IMR-90 (cell line): ENCODE data around the gene AMOTL1. TPM values are rescaled to one million over a fixed set of nuclear protein-coding genes. Genes with fewer than 3 reads are reported as not detected.

Source experiments
- CHD1 ChIP-seq: IDR thresholded peaks from 2 replicates; pipeline ENCODE4 v1.6.1; 2012; ENCODE audit warnings: low read depth, low read length, improper control_type of control experiment
- MAZ ChIP-seq: IDR thresholded peaks from 2 replicates; pipeline ENCODE4 v1.6.1; 2012; ENCODE audit warnings: low read depth, mild to moderate bottlenecking, low read length, improper control_type of control experiment, moderate library complexity, borderline replicate concordance
- RCOR1 ChIP-seq: IDR thresholded peaks from 2 replicates; pipeline ENCODE4 v1.6.1; 2012; ENCODE audit warnings: mild to moderate bottlenecking, low read length, improper control_type of control experiment; ENCODE audit not compliant: insufficient replicate concordance
- SMC3 ChIP-seq: fragments of 150-350 bp; IDR thresholded peaks from 2 replicates; pipeline ENCODE4 v1.6.1; 2016; ENCODE audit warnings: low read depth, mild to moderate bottlenecking, antibody characterized with exemption, low read length, moderate library complexity
- polyA plus RNA-seq, 3 experiments: library from polyadenylated mRNA; depleted of rRNA; stranded (reverse); fragments of >200 nt; gene quantifications; 2 replicates each; pipeline ENCODE4 v1.2.3, GENCODE V29; 2012; ENCODE audit warnings: low replicate concordance in 1 of 3
- total RNA-seq: library from RNA; depleted of rRNA; stranded (reverse); fragments of >200 nt; gene quantifications from 2 replicates; pipeline ENCODE4 v1.2.3, GENCODE V29; 2012; rRNA removed
- TF ChIP-seq, protein P1 (sequence below): fragments of 150-350 bp; IDR thresholded peaks from 2 replicates; pipeline ENCODE4 v1.6.1; 2017; ENCODE audit warnings: mild to moderate bottlenecking, antibody characterized with exemption, low read length, low read depth

Gene AMOTL1
- total and polyA plus RNA-seq, 2 of the 4 experiments (the other 2 are of a cell fraction): 18.6 to 49.5 TPM

DNA sequence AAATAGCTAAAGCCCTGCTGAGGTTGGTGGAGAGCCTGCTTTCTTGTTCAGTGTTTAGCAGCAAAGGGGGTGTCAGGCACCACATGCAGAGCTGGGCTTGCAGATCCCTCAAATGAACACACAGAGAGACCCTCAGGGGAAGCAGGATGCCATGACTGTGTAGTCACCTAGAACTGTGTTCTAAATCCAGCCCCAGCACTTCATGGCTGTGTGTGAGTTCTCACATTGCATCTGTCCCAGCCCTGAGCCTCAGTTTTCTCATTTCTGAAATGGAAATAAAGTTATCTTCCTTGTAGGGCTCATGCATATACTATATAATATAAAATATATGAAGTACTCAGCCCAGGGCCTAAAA, 158.1 kb downstream of the AMOTL1 start (continued):
- TF ChIP-seq MAZ: no peak
- TF ChIP-seq RCOR1: no peak
- TF ChIP-seq, protein P1, sequence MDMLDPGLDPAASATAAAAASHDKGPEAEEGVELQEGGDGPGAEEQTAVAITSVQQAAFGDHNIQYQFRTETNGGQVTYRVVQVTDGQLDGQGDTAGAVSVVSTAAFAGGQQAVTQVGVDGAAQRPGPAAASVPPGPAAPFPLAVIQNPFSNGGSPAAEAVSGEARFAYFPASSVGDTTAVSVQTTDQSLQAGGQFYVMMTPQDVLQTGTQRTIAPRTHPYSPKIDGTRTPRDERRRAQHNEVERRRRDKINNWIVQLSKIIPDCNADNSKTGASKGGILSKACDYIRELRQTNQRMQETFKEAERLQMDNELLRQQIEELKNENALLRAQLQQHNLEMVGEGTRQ: no peak
- no peak for TF ChIP-seq CHD1
- TF ChIP-seq SMC3: no peak

Other genes starting within 250 kb of the AMOTL1 start
- 2.2 and 3.1 TPM in 2 replicates for gene FUT4, start 224.4 kb upstream of the AMOTL1 start, total RNA-seq
- 2.4 TPM in 2 replicates for gene FUT4, start 224.4 kb upstream of the AMOTL1 start, polyA plus RNA-seq (2012; rRNA removed)
- gene PIWIL4, start 201.0 kb upstream of the AMOTL1 start, total RNA-seq: 0.56 and 0.72 TPM in 2 replicates
- 1.1 and 1.3 TPM in 2 replicates for gene PIWIL4, start 201.0 kb upstream of the AMOTL1 start, polyA plus RNA-seq (2012; rRNA removed)
- gene CWC15, start 205.2 kb downstream of the AMOTL1 start, total RNA-seq: 48.6 and 70.0 TPM in 2 replicates
- 34.7 and 38.4 TPM in 2 replicates for gene CWC15, start 205.2 kb downstream of the AMOTL1 start, polyA plus RNA-seq (2012; rRNA removed)
- gene KDM4D, start 205.4 kb downstream of the AMOTL1 start, total RNA-seq: 0.90 and 1.1 TPM in 2 replicates
- 0.99 and 1.1 TPM in 2 replicates for gene KDM4D, start 205.4 kb downstream of the AMOTL1 start, polyA plus RNA-seq (2012; rRNA removed)